Measurements from ENCODE around the gene GDF9. TPM values are rescaled to one million over a fixed set of nuclear protein-coding genes. Genes with fewer than 3 reads are reported as not detected.

The GDF9 gene
- 1 to 10 TPM in 1 of 4 donors, under 1 TPM in 3; 0.47 to 4.8 (median 0.90) TPM for total RNA-seq

- Histone ChIP-seq H3K27me3 (no peaks in the 10 kb centered on the region), H3K9me3 (no peaks in the 10 kb centered on the region), H3K27ac (peak within 1 kb of the TSS; percentile 95), H3K4me3 (peak within 1 kb of the TSS; percentile 96), H3K36me3 (peaks cover 24% of the 10 kb centered on the region), H3K4me1 (peaks cover 25% of the 10 kb centered on the region)
- peak; percentile 97 for DNase-seq (ENCODE audit: low spot score in 2 of 2)
- under 1% methylated on average over 20 of the region's 55 CpGs for WGBS
- no peak for TF ChIP-seq EP300 (IDR thresholded peaks at IDR 0.05)
- peak; percentile 70 to 74 for TF ChIP-seq POLR2A (IDR thresholded peaks at IDR 0.05)
- peak; percentile 60 to 73 (median 70) for TF ChIP-seq POLR2AphosphoS5 (IDR thresholded peaks at IDR 0.05)
Observed at GRCh38 chr5:132866342-132867045, at the start of gene GDF9, which contains the start of gene UQCRQ. TSS of gene GDF9 (minus strand) at chr5:132866469. CDS start at chr5:132864533, 1,936 bp downstream. TSS of gene UQCRQ (plus strand) at chr5:132866642. CDS start at chr5:132866882, 240 bp downstream.

- DNase-seq (ENCODE audit: low spot score in 2 of 2): no peak
- H3K27ac ChIP-seq: no peak overlapping the region
- TF ChIP-seq CTCF (IDR thresholded peaks at IDR 0.05): no peak
- no peak for TF ChIP-seq POLR2A (IDR thresholded peaks at IDR 0.05)
- no peak for TF ChIP-seq EP300 (IDR thresholded peaks at IDR 0.05)
- no peak for TF ChIP-seq POLR2AphosphoS5 (IDR thresholded peaks at IDR 0.05)
- no peak overlapping the region for H3K4me3 ChIP-seq
- H3K36me3 ChIP-seq: peaks cover 47% of the 10 kb centered on the region
- H3K9me3 ChIP-seq: no peaks in the 10 kb centered on the region
- H3K4me1 ChIP-seq: no peaks in the 10 kb centered on the region
- H3K27me3 ChIP-seq: no peaks in the 10 kb centered on the region
- WGBS: 90% methylated on average over 5 of the region's 5 CpGs
Observed at GRCh38 chr5:132915681-132916080, 49.4 kb upstream of the GDF9 start.

- TF ChIP-seq POLR2AphosphoS5 (IDR thresholded peaks at IDR 0.05): no peak
- TF ChIP-seq EP300 (IDR thresholded peaks at IDR 0.05): no peak
- H3K36me3 ChIP-seq: peaks cover 25% of the 10 kb centered on the region
- H3K4me1 ChIP-seq: peaks cover 6% of the 10 kb centered on the region
- H3K9me3 ChIP-seq: no peaks in the 10 kb centered on the region
- H3K27ac ChIP-seq: no peak overlapping the region
- no peak for DNase-seq (ENCODE audit: low spot score in 2 of 2)
- WGBS: 93% methylated on average over 1 of the region's 1 CpG
- no peak overlapping the region for H3K4me3 ChIP-seq
- no peaks in the 10 kb centered on the region for H3K27me3 ChIP-seq
Observed at GRCh38 chr5:132909702-132910101, 43.4 kb upstream of the GDF9 start.

- TF ChIP-seq CTCF (IDR thresholded peaks at IDR 0.05) (no peak), EP300 (IDR thresholded peaks at IDR 0.05) (no peak), POLR2A (IDR thresholded peaks at IDR 0.05) (no peak), POLR2AphosphoS5 (IDR thresholded peaks at IDR 0.05) (no peak)
- DNase-seq (ENCODE audit: low spot score in 2 of 2): no peak
- H3K27me3 ChIP-seq: no peaks in the 10 kb centered on the region
- no peak overlapping the region for H3K27ac ChIP-seq
- WGBS: 96% methylated on average over 2 of the region's 2 CpGs
- peaks cover 20% of the 10 kb centered on the region for H3K36me3 ChIP-seq
- no peaks in the 10 kb centered on the region for H3K9me3 ChIP-seq
- peaks cover 6% of the 10 kb centered on the region for H3K4me1 ChIP-seq
- no peak overlapping the region for H3K4me3 ChIP-seq
Observed at GRCh38 chr5:132907161-132907560, 40.9 kb upstream of the GDF9 start.

- TF ChIP-seq EP300 (IDR thresholded peaks at IDR 0.05): no peak
- no peak for TF ChIP-seq CTCF (IDR thresholded peaks at IDR 0.05)
- TF ChIP-seq POLR2A (IDR thresholded peaks at IDR 0.05): no peak
- TF ChIP-seq POLR2AphosphoS5 (IDR thresholded peaks at IDR 0.05): no peak
- peaks cover 6% of the 10 kb centered on the region for H3K4me1 ChIP-seq
- H3K36me3 ChIP-seq: peaks cover 25% of the 10 kb centered on the region
- no peak overlapping the region for H3K4me3 ChIP-seq
- WGBS: 46% methylated on average over 2 of the region's 2 CpGs
- DNase-seq (ENCODE audit: low spot score in 2 of 2): no peak
- H3K27ac ChIP-seq: no peak overlapping the region
- H3K9me3 ChIP-seq: no peaks in the 10 kb centered on the region
- H3K27me3 ChIP-seq: no peaks in the 10 kb centered on the region
Observed at GRCh38 chr5:132905938-132906337, 39.7 kb upstream of the GDF9 start.

GRCh38 chr5:132901730-132902129, 35.5 kb upstream of the GDF9 start:
- DNase-seq (ENCODE audit: low spot score in 2 of 2): no peak
- WGBS: 95% methylated on average over 3 of the region's 3 CpGs
- Histone ChIP-seq H3K4me1 (peaks cover 6% of the 10 kb centered on the region), H3K27ac (no peak overlapping the region), H3K27me3 (no peaks in the 10 kb centered on the region), H3K4me3 (no peak overlapping the region), H3K36me3 (peaks cover 48% of the 10 kb centered on the region), H3K9me3 (no peaks in the 10 kb centered on the region)
- no peak for TF ChIP-seq POLR2A (IDR thresholded peaks at IDR 0.05)
- no peak for TF ChIP-seq POLR2AphosphoS5 (IDR thresholded peaks at IDR 0.05)
- no peak for TF ChIP-seq EP300 (IDR thresholded peaks at IDR 0.05)
- no peak for TF ChIP-seq CTCF (IDR thresholded peaks at IDR 0.05)
